ENCODE measurements around the gene GRIN1.

The GRIN1 gene

GRCh38 chr9:137217276-137218211 lies 78.6 kb downstream of the GRIN1 start:
- in situ Hi-C loops (cut with HindIII; ENCODE audit: low sequenced_read_pairs): no loop called here
- H3K4me3 ChIP-seq (ENCODE audit: low read depth, low read length): no peak overlapping the region
- DNase-seq (ENCODE audit: low read depth): no peak
- TF ChIP-seq CTCF (IDR thresholded peaks at IDR 0.05; ENCODE audit: low read depth, low read length, missing control alignments): no peak

GRCh38 chr9:137218212-137218753 lies 79.3 kb downstream of the GRIN1 start:
- no peak for DNase-seq (ENCODE audit: low read depth)
- no peak overlapping the region for H3K4me3 ChIP-seq (ENCODE audit: low read depth, low read length)
- TF ChIP-seq CTCF (IDR thresholded peaks at IDR 0.05; ENCODE audit: low read depth, low read length, missing control alignments): no peak
- in situ Hi-C loops (cut with HindIII; ENCODE audit: low sequenced_read_pairs): no loop called here
